Testis (tissue), 5 donors: ENCODE results near the gene SLC16A14. TPM values are rescaled to one million over a fixed set of nuclear protein-coding genes. Genes with fewer than 3 reads are reported as not detected.
"Not testable (repeated sequence)": the region's sequence is repeated elsewhere in the genome, so short reads cannot be mapped to it uniquely, and the experiment has no call there.

Source experiments
- DNase-seq: peaks from one replicate; pipeline ENCODE4 v3.0.0-alpha.2; 2019
- H3K27ac ChIP-seq, 2 donors: fragments of 200-600 bp; sonication (generic); one replicate each; pipeline ENCODE4 v1.5.1; 2019
- H3K27me3 ChIP-seq: fragments of 200-600 bp; sonication (generic); one replicate; pipeline ENCODE4 v1.5.1; 2019
- H3K36me3 ChIP-seq: fragments of 200-600 bp; sonication (generic); one replicate; pipeline ENCODE4 v1.5.1; 2017; ENCODE audit warnings: low read depth; ENCODE audit errors: missing control alignments
- H3K4me1 ChIP-seq: fragments of 200-600 bp; sonication (generic); one replicate; pipeline ENCODE4 v1.5.1; 2019
- H3K4me3 ChIP-seq, 2 donors: fragments of 200-600 bp; sonication (generic); one replicate each; pipeline ENCODE4 v1.5.1; 2017 to 2019
- H3K9me3 ChIP-seq: fragments of 200-600 bp; sonication (generic); one replicate; pipeline ENCODE4 v1.5.1; 2017
- POLR2A ChIP-seq: fragments of 450-650 bp; IDR thresholded peaks from one replicate; pipeline ENCODE4 v1.6.1; 2017; ENCODE audit warnings: antibody characterized with exemption, mild to moderate bottlenecking, moderate library complexity
- WGBS, 2 donors: methylation state at CpG; one replicate each; pipeline ENCODE4 v1.1.5; 2018; 5-methylcytosine and 5-hydroxymethylcytosine counted together
- intact Hi-C: fragments of 100-400 bp; cut with DNase I; formaldehyde crosslinking; loops from one replicate; pipeline ENCODE4 v1.15.1; 2023; ENCODE audit warnings: low total_unique reads
- long read RNA-seq, 2 donors: transcript quantifications; one replicate each; lab custom pipeline, GENCODE V29; 2026
- polyA plus RNA-seq: library from polyadenylated mRNA; stranded (reverse); fragments of 350-450 nt; fragmentation: Illumina TruSeq; extraction: RNeasy Lipid Tissue Mini Kit (QIAGEN cat#74804); gene quantifications from one replicate; pipeline ENCODE4 v1.2.3, GENCODE V29; 2014; ENCODE audit warnings: low read depth, low replicate concordance; ENCODE audit not compliant: insufficient read depth
- total RNA-seq, 2 donors: library from RNA; depleted of rRNA; stranded (reverse); fragments of >200 nt; gene quantifications; one replicate each; pipeline ENCODE4 v1.2.3, GENCODE V29; 2016
- TF ChIP-seq, protein P1 (sequence below), 3 experiments: fragments of 450-650 bp in 2 of 3; fragments of 200-600 bp in 1 of 3; sonication (generic) in 1 of 3; IDR thresholded peaks; one replicate each; pipeline ENCODE4 v1.5.1; 2016 to 2019; ENCODE audit warnings: antibody characterized with exemption in 3 of 3, mild to moderate bottlenecking in 2 of 3, moderate library complexity in 1 of 3

The SLC16A14 gene
- total RNA-seq (1 to 10 TPM; 1.4 to 2.8 TPM), polyA plus RNA-seq (2.0 TPM)
- long read RNA-seq, donor 1, full-length matches to known transcripts, result 3 of 3 reads
- long read RNA-seq, donor 1, partial matches to known transcripts, result 0 of 3 reads
- long read RNA-seq, donor 1, other reads (novel, unspliced or antisense), result 0 of 3 reads
- long read RNA-seq, donor 2, full-length matches to known transcripts, result 2 of 2 reads
- long read RNA-seq, donor 2, partial matches to known transcripts, result 0 of 2 reads
- long read RNA-seq, donor 2, other reads (novel, unspliced or antisense), result 0 of 2 reads

DNA sequence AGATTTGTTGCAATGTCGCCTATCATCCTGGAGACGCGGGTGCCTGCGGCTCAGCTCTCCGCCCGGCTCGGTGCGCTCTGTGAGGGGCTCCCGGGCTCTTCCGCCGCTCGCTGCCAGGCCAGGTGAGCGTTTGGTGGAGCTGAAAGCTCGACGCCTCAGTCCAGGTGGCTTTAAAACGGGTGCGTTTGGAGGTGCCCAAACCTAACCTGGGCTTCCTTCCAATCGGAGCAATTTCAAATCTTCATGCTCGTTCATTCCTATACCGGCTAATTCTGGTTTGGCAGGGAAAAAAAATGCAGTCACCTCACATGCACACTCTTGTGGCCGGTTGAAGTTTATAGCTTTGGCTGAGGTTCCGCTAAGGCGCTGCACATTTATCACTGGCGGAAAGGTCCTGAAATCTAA, at the start of gene SLC16A14:
SLC16A14 (minus strand) TSS at position 274 of the 405 bp plus-strand sequence. CDS start 9,572 bp downstream, outside the sequence.
- Histone ChIP-seq H3K27ac (peak within 1 kb of the TSS; percentile 35 to 79), H3K36me3 (no peaks in the 10 kb centered on the region), H3K27me3 (no peaks in the 10 kb centered on the region), H3K4me1 (peaks cover 4% of the 10 kb centered on the region), H3K4me3 (peak within 1 kb of the TSS; percentile 64 to 69), H3K9me3 (no peaks in the 10 kb centered on the region)
- 0 to 2% methylated on average over 6 to 21 of the region's 24 CpGs for WGBS, 2 donors
- no peak for TF ChIP-seq POLR2A
- TF ChIP-seq, protein P1, sequence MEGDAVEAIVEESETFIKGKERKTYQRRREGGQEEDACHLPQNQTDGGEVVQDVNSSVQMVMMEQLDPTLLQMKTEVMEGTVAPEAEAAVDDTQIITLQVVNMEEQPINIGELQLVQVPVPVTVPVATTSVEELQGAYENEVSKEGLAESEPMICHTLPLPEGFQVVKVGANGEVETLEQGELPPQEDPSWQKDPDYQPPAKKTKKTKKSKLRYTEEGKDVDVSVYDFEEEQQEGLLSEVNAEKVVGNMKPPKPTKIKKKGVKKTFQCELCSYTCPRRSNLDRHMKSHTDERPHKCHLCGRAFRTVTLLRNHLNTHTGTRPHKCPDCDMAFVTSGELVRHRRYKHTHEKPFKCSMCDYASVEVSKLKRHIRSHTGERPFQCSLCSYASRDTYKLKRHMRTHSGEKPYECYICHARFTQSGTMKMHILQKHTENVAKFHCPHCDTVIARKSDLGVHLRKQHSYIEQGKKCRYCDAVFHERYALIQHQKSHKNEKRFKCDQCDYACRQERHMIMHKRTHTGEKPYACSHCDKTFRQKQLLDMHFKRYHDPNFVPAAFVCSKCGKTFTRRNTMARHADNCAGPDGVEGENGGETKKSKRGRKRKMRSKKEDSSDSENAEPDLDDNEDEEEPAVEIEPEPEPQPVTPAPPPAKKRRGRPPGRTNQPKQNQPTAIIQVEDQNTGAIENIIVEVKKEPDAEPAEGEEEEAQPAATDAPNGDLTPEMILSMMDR (IDR thresholded peaks at IDR 0.05), result peak in 2 of 3 experiments; percentile 18 to 31
- peak; percentile 54 for DNase-seq
- intact Hi-C loops, result no loop called here

DNA sequence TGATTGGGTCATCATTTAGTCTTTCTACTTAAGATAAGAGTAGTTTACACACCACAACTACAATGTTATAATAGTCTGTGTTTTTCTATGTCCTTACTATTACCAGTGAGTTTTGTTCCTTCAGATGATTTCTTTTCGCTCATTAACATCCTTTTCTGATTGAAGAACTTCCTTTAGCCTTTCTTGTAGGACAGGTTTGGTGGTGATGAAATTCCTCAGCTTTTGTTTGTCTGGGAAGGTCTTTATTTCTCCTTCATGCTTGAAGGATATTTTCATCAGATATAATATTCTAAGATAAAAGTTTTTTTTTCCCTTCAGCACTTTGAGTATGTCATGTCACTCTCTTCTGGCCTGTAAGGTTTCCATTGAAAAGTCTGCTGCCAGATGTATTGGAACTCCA, 38.0 kb upstream of the SLC16A14 start:
- Histone ChIP-seq H3K9me3 (no peaks in the 10 kb centered on the region), H3K36me3 (no peaks in the 10 kb centered on the region), H3K4me1 (no peaks in the 10 kb centered on the region), H3K4me3 (no peak overlapping the region), H3K27me3 (no peaks in the 10 kb centered on the region), H3K27ac (no peak overlapping the region)
- no peak for DNase-seq
- TF ChIP-seq POLR2A, result no peak
- TF ChIP-seq, protein P1 (IDR thresholded peaks at IDR 0.05), result no peak
- WGBS, 2 donors, result 50 to 60% methylated on average over 1 of the region's 1 CpG
- intact Hi-C loops, result no loop called here

GRCh38 chr2:230101967-230102366, 33.2 kb upstream of the SLC16A14 start:
- H3K4me1 ChIP-seq, H3K27me3 ChIP-seq, H3K9me3 ChIP-seq, DNase-seq, intact Hi-C loops, H3K36me3 ChIP-seq, H3K27ac ChIP-seq, H3K4me3 ChIP-seq: not testable (repeated sequence)
- 92 to 95% methylated on average over 2 of the region's 2 CpGs for WGBS, 2 donors

GRCh38 chr2:230097841-230098240, 29.1 kb upstream of the SLC16A14 start:
- intact Hi-C loops, result no loop called here
- H3K9me3 ChIP-seq, result no peaks in the 10 kb centered on the region
- WGBS, 2 donors, result 0 to 54% methylated on average over 2 of the region's 2 CpGs
- no peaks in the 10 kb centered on the region for H3K36me3 ChIP-seq
- H3K4me1 ChIP-seq, result no peaks in the 10 kb centered on the region
- no peaks in the 10 kb centered on the region for H3K27me3 ChIP-seq
- H3K27ac ChIP-seq, result no peak overlapping the region
- DNase-seq, result no peak
- H3K4me3 ChIP-seq, result no peak overlapping the region
- TF ChIP-seq POLR2A, result no peak
- TF ChIP-seq, protein P1 (IDR thresholded peaks at IDR 0.05), result no peak

- H3K36me3 ChIP-seq, result no peaks in the 10 kb centered on the region
- no peaks in the 10 kb centered on the region for H3K27me3 ChIP-seq
- WGBS, 2 donors, result 82 to 92% methylated on average over 3 of the region's 3 CpGs
- no peak for DNase-seq
- no peak for TF ChIP-seq POLR2A
- TF ChIP-seq, protein P1 (IDR thresholded peaks at IDR 0.05), result no peak
- intact Hi-C loops, result no loop called here
- no peaks in the 10 kb centered on the region for H3K9me3 ChIP-seq
- no peak overlapping the region for H3K27ac ChIP-seq
- H3K4me1 ChIP-seq, result no peaks in the 10 kb centered on the region
- no peak overlapping the region for H3K4me3 ChIP-seq
Observed at GRCh38 chr2:230097424-230097823, 28.7 kb upstream of the SLC16A14 start.
